Esophagus (tissue), 2 donors: ENCODE data around the gene DLG5. TPM values are rescaled to one million over a fixed set of nuclear protein-coding genes. Genes with fewer than 3 reads are reported as not detected.
"Not testable (repeated sequence)": the region's sequence is repeated elsewhere in the genome, so short reads cannot be mapped to it uniquely, and the experiment has no call there.

Experiments
- H3K27ac ChIP-seq, 2 donors: one replicate each; pipeline ENCODE4 v1.5.1; 2013; ENCODE audit warnings: low read depth in 2 of 2, mild to moderate bottlenecking in 2 of 2, inconsistent platforms in 1 of 2, low read length in 1 of 2, moderate library complexity in 1 of 2
- H3K27me3 ChIP-seq, 2 donors: one replicate each; pipeline ENCODE4 v1.6.1; 2013; ENCODE audit warnings: low read length in 2 of 2, control low read depth in 1 of 2, mild to moderate bottlenecking in 1 of 2; ENCODE audit not compliant: insufficient read depth in 2 of 2, control insufficient read depth in 1 of 2
- H3K36me3 ChIP-seq, 2 donors: one replicate each; pipeline ENCODE4 v1.6.1; 2013; ENCODE audit warnings: low read length in 1 of 2; ENCODE audit not compliant: control insufficient read depth in 2 of 2, insufficient read depth in 2 of 2
- H3K4me1 ChIP-seq, 2 donors: one replicate each; pipeline ENCODE4 v1.6.1; 2013; ENCODE audit warnings: low read length in 1 of 2; ENCODE audit not compliant: control insufficient read depth in 2 of 2, insufficient read depth in 2 of 2
- H3K4me3 ChIP-seq, 2 donors: one replicate each; pipeline ENCODE4 v1.5.1; 2013; ENCODE audit warnings: low read length in 2 of 2, mild to moderate bottlenecking in 2 of 2, low read depth in 1 of 2, moderate library complexity in 1 of 2
- H3K9me3 ChIP-seq, 2 donors: one replicate each; pipeline ENCODE4 v1.6.1; 2013; ENCODE audit warnings: mild to moderate bottlenecking in 2 of 2, low read depth in 1 of 2, low read length in 1 of 2, moderate library complexity in 1 of 2; ENCODE audit not compliant: control insufficient read depth in 2 of 2, insufficient read depth in 1 of 2
- WGBS, 2 donors: extraction: QIAGEN DNeasy Blood & Tissue Kit; methylation state at CpG; one replicate each; pipeline ENCODE4 v1.1.7; 2013; 5-methylcytosine and 5-hydroxymethylcytosine counted together
- polyA plus RNA-seq, 2 donors: library from polyadenylated mRNA; stranded (reverse); fragments of 200-250 nt; gene quantifications; one replicate each; pipeline ENCODE4 v1.2.3, GENCODE V29; 2013
- donor health status: healthy with polysubstance abuse.
- donor health status: Bipolar disorder and iron deficiency.

DLG5 gene
- polyA plus RNA-seq, 2 donors: 13.9 to 17.4 TPM

GRCh38 chr10:77773631-77774426, 152.7 kb downstream of the DLG5 start:
- 88 to 90% methylated on average over 12 of the region's 12 CpGs for WGBS, 2 donors
- Histone ChIP-seq H3K36me3 (no peaks in the 10 kb centered on the region), H3K27me3 (no peaks in the 10 kb centered on the region), H3K27ac (no peak overlapping the region), H3K4me1 (no peaks in the 10 kb centered on the region), H3K9me3 (no peaks in the 10 kb centered on the region), H3K4me3 (no peak overlapping the region)

GRCh38 chr10:77772852-77773600, 153.5 kb downstream of the DLG5 start:
- H3K4me1 ChIP-seq, H3K9me3 ChIP-seq, H3K4me3 ChIP-seq, H3K27me3 ChIP-seq, H3K27ac ChIP-seq, H3K36me3 ChIP-seq: not testable (repeated sequence)
- 86 to 87% methylated on average over 17 of the region's 17 CpGs for WGBS, 2 donors

- Histone ChIP-seq H3K27me3 (no peaks in the 10 kb centered on the region), H3K27ac (no peak overlapping the region), H3K36me3 (no peaks in the 10 kb centered on the region), H3K9me3 (no peaks in the 10 kb centered on the region), H3K4me3 (no peak overlapping the region), H3K4me1 (no peaks in the 10 kb centered on the region)
- 93 to 94% methylated on average over 7 of the region's 7 CpGs for WGBS, 2 donors
Measured at GRCh38 chr10:77771851-77772250, 154.7 kb downstream of the DLG5 start.

GRCh38 chr10:77771450-77771849, 155.1 kb downstream of the DLG5 start:
- H3K27me3 ChIP-seq: no peaks in the 10 kb centered on the region
- no peaks in the 10 kb centered on the region for H3K4me1 ChIP-seq
- no peak overlapping the region for H3K4me3 ChIP-seq
- H3K9me3 ChIP-seq: no peaks in the 10 kb centered on the region
- no peaks in the 10 kb centered on the region for H3K36me3 ChIP-seq
- no peak overlapping the region for H3K27ac ChIP-seq
- WGBS, 2 donors: 72 to 85% methylated on average over 4 of the region's 4 CpGs

- WGBS, 2 donors: 85 to 88% methylated on average over 7 of the region's 7 CpGs
- Histone ChIP-seq H3K27ac (no peak overlapping the region), H3K27me3 (no peaks in the 10 kb centered on the region), H3K4me1 (no peaks in the 10 kb centered on the region), H3K36me3 (no peaks in the 10 kb centered on the region), H3K4me3 (no peak overlapping the region), H3K9me3 (no peaks in the 10 kb centered on the region)
Measured at GRCh38 chr10:77770868-77771175, 155.7 kb downstream of the DLG5 start.

- H3K9me3 ChIP-seq: no peaks in the 10 kb centered on the region
- WGBS, 2 donors: 80 to 86% methylated on average over 18 of the region's 18 CpGs
- no peaks in the 10 kb centered on the region for H3K27me3 ChIP-seq
- no peak overlapping the region for H3K27ac ChIP-seq
- no peak overlapping the region for H3K4me3 ChIP-seq
- H3K4me1 ChIP-seq: no peaks in the 10 kb centered on the region
- no peaks in the 10 kb centered on the region for H3K36me3 ChIP-seq
Measured at GRCh38 chr10:77770081-77770867, 156.3 kb downstream of the DLG5 start.

- Histone ChIP-seq H3K4me1 (peaks cover 0 to 3% of the 10 kb centered on the region in 2 donors), H3K9me3 (no peaks in the 10 kb centered on the region), H3K4me3 (no peak overlapping the region), H3K36me3 (no peaks in the 10 kb centered on the region), H3K27me3 (no peaks in the 10 kb centered on the region), H3K27ac (no peak overlapping the region)
- 92 to 100% methylated on average over 1 of the region's 1 CpG for WGBS, 2 donors
Measured at GRCh38 chr10:77768039-77768438, 158.5 kb downstream of the DLG5 start.

GRCh38 chr10:77763453-77764430, 162.8 kb downstream of the DLG5 start:
- H3K4me1 ChIP-seq: peaks cover 0 to 3% of the 10 kb centered on the region in 2 donors
- H3K9me3 ChIP-seq: no peaks in the 10 kb centered on the region
- no peak overlapping the region for H3K4me3 ChIP-seq
- no peak overlapping the region for H3K27ac ChIP-seq
- H3K36me3 ChIP-seq: no peaks in the 10 kb centered on the region
- WGBS, 2 donors: 78% methylated on average over 9 of the region's 9 CpGs
- H3K27me3 ChIP-seq: no peaks in the 10 kb centered on the region

- not testable (repeated sequence) for H3K27me3 ChIP-seq, H3K9me3 ChIP-seq, H3K27ac ChIP-seq, H3K36me3 ChIP-seq, H3K4me3 ChIP-seq, H3K4me1 ChIP-seq
- 93 to 98% methylated on average over 2 of the region's 2 CpGs for WGBS, 2 donors
Measured at GRCh38 chr10:77758406-77758805, 168.1 kb downstream of the DLG5 start.
